ENCODE results near the gene DMKN. TPM values are rescaled to one million over a fixed set of nuclear protein-coding genes. Genes with fewer than 3 reads are reported as not detected.

The DMKN gene
- total and polyA plus RNA-seq, 2 of the 8 experiments (the other 6 are each of a cell fraction or from before 2014, with no cell fraction given) = 290 to 330 TPM

DNA sequence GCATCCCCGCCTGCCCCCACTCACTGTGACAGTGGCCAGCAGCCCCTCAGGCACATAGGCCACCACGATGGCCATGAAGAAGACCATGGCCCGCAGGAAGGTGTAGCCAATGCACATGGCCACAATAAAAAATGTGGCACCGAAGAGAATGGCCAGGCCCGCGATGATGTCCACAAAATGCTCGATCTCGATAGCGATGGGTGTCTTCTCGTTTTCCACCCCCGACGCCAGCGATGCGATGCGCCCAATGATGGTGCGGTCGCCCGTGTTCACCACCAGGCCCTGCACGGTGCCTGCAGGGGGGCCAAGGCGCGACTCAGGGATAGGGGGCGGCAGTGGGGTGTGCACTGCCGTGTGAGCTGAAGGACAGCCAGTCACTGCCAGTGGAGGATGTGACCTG is 46.3 kb upstream of the DMKN start:
- H2AFZ ChIP-seq (ENCODE audit: low read length) = no peak overlapping the region
- H2AK5ac ChIP-seq (ENCODE audit: low read depth, low read length) = no peak overlapping the region
- FAIRE-seq (no peak), DNase-seq (ENCODE audit: low read depth in 1 of 2, low spot score in 2 of 2) (no peak)
- H3K4me2 ChIP-seq (ENCODE audit: insufficient read depth in 1 of 2, low read depth in 2 of 2, low read length in 2 of 2) = no peak overlapping the region
- no peak overlapping the region for H3K27ac ChIP-seq (ENCODE audit: low read depth, low read length)
- no peak overlapping the region for H3K4me3 ChIP-seq (ENCODE audit: extremely low read depth in 1 of 4, insufficient read depth in 2 of 4, low read depth in 3 of 4, low read length in 4 of 4)
- ChIA-PET CTCF (ENCODE audit: partially characterized antibody) (interaction anchor here (1.2 to 7.7 kb wide), 5 partner anchors 11 to 280 kb away, joined by 3 to 90 read pairs (median 4); partner anchors contain the start of gene PMIS2), POLR2A (ENCODE audit: partially characterized antibody) (interaction anchor here (1.0 to 1.4 kb wide), 2 partner anchors 17 to 63 kb away, joined by 3 read pairs; no protein-coding TSS in a partner anchor)
- H3K79me2 ChIP-seq (ENCODE audit: control insufficient read depth in 1 of 2, insufficient read depth in 2 of 2, low read length in 2 of 2) = no peaks in the 10 kb centered on the region
- H2BK20ac ChIP-seq (ENCODE audit: low read length) = no peak overlapping the region
- H3K27me3 ChIP-seq (replicated peaks in 1 of 4; ENCODE audit: control insufficient read depth in 3 of 4, extremely low read depth in 1 of 4, insufficient read depth in 3 of 4, low read length in 3 of 4) = peaks cover 0 to 16% (median 12%) of the 10 kb centered on the region in 4 experiments; a peak in 5 of 7 replicates
- no peak overlapping the region for H2BK5ac ChIP-seq (ENCODE audit: low read depth, low read length)
- no peak overlapping the region for H3K56ac ChIP-seq (replicated peaks; ENCODE audit: insufficient read length, low read depth, low read length)
- H3K9me3 ChIP-seq (ENCODE audit: insufficient read depth in 2 of 2, low read depth in 1 of 2, low read length in 1 of 2) = no peaks in the 10 kb centered on the region; a peak in 1 of 4 replicates
- H2BK120ac ChIP-seq (replicated peaks; ENCODE audit: low read depth, low read length) = no peak overlapping the region
- peaks cover 7 to 8% of the 10 kb centered on the region in 2 experiments for H4K20me1 ChIP-seq (replicated peaks in 1 of 2; ENCODE audit: control insufficient read depth in 1 of 2, insufficient read depth in 2 of 2, low read length in 2 of 2)
- H2BK15ac ChIP-seq (ENCODE audit: low read length) = no peak overlapping the region
- no peak overlapping the region for H4K5ac ChIP-seq (ENCODE audit: insufficient read length, low read depth, low read length)
- H3K23ac ChIP-seq (ENCODE audit: insufficient read length) = no peak overlapping the region
- no peak overlapping the region for H4K8ac ChIP-seq (ENCODE audit: extremely low read depth, insufficient read depth, low read length)
- H3K23me2 ChIP-seq (ENCODE audit: low read depth, low read length) = peaks cover 4% of the 10 kb centered on the region; the same call in 1 of the 2 replicates
- H3K14ac ChIP-seq (ENCODE audit: insufficient read length) = no peak overlapping the region
- H3K36me3 ChIP-seq (ENCODE audit: control insufficient read depth in 2 of 4, insufficient read depth in 4 of 4, low read length in 3 of 4) = no peaks in the 10 kb centered on the region
- H3K79me1 ChIP-seq (ENCODE audit: low read depth, low read length) = no peaks in the 10 kb centered on the region
- peaks cover 0 to 6% (median 4%) of the 10 kb centered on the region in 4 experiments; a peak in 3 of 7 replicates for H3K4me1 ChIP-seq (replicated peaks in 1 of 4; ENCODE audit: control insufficient read depth in 3 of 4, insufficient read depth in 4 of 4, low read length in 3 of 4)
- 92% methylated on average over 11 of the region's 23 CpGs; no CpG with 5 or more reads in 1 of the 2 experiments for WGBS, 2 experiments (ENCODE audit: extremely low coverage in 1 of 2, insufficient coverage in 1 of 2, insufficient read length in 1 of 2, insufficient replicate concordance in 2 of 2, low coverage in 1 of 2, low lambda C conversion rate in 2 of 2, missing lambda C conversion rate in 1 of 2)
- no peak overlapping the region for H3K9ac ChIP-seq (replicated peaks in 1 of 4; ENCODE audit: extremely low read depth in 1 of 4, low read depth in 3 of 4, low read length in 3 of 4)
- H3K18ac ChIP-seq (ENCODE audit: extremely low read depth, low read length) = no peak overlapping the region
- no peak overlapping the region for H2BK12ac ChIP-seq (ENCODE audit: low read depth, low read length)
- H4K91ac ChIP-seq (replicated peaks; ENCODE audit: insufficient read length, low read length) = no peak overlapping the region
- no peak overlapping the region for H3K4ac ChIP-seq (replicated peaks; ENCODE audit: insufficient read length, low read depth, low read length)
- no peak for TF ChIP-seq FOSL1 (IDR thresholded peaks at IDR 0.05; ENCODE audit: insufficient read depth, low read depth, low read length)
- TF ChIP-seq SIRT6 (IDR thresholded peaks at IDR 0.05; ENCODE audit: low read length) = no peak
- TF ChIP-seq ATF3 (IDR thresholded peaks at IDR 0.05; ENCODE audit: insufficient read depth, low read depth, low read length) = no peak
- no peak for TF ChIP-seq SP1 (IDR thresholded peaks at IDR 0.05; ENCODE audit: low read depth, low read length)
- TF ChIP-seq ZNF274 (IDR thresholded peaks at IDR 0.05; ENCODE audit: borderline replicate concordance, extremely low read depth, low read length) = no peak
- TF ChIP-seq BCL11A (IDR thresholded peaks at IDR 0.05; ENCODE audit: low read depth in 2 of 2, low read length in 2 of 2) = no peak
- no peak for TF ChIP-seq SP4 (IDR thresholded peaks at IDR 0.05; ENCODE audit: low read length)
- no peak for TF ChIP-seq POLR2AphosphoS5 (IDR thresholded peaks at IDR 0.05; ENCODE audit: low read depth, low read length)
- TF ChIP-seq SUZ12 (IDR thresholded peaks at IDR 0.05; ENCODE audit: low read length) = no peak
- no peak for TF ChIP-seq CEBPB (IDR thresholded peaks at IDR 0.05; ENCODE audit: low read depth, low read length)
- TF ChIP-seq CHD1 (IDR thresholded peaks at IDR 0.05; ENCODE audit: low read depth, low read length) = no peak
- TF ChIP-seq EGR1 (IDR thresholded peaks at IDR 0.05; ENCODE audit: borderline replicate concordance, low read depth, low read length) = no peak
- TF ChIP-seq NRF1 (IDR thresholded peaks at IDR 0.05; ENCODE audit: low read depth, low read length) = no peak
- TF ChIP-seq RXRA (IDR thresholded peaks at IDR 0.05; ENCODE audit: insufficient read depth, low read depth, low read length) = no peak
- TF ChIP-seq RFX5 (IDR thresholded peaks at IDR 0.05; ENCODE audit: borderline replicate concordance, low read depth, low read length) = no peak

Measured in H1 (cell line).